ENCODE measurements around the gene ILKAP.
"Not testable (repeated sequence)": the region's sequence is repeated elsewhere in the genome, so short reads cannot be mapped to it uniquely, and the experiment has no call there.

ILKAP gene

DNA sequence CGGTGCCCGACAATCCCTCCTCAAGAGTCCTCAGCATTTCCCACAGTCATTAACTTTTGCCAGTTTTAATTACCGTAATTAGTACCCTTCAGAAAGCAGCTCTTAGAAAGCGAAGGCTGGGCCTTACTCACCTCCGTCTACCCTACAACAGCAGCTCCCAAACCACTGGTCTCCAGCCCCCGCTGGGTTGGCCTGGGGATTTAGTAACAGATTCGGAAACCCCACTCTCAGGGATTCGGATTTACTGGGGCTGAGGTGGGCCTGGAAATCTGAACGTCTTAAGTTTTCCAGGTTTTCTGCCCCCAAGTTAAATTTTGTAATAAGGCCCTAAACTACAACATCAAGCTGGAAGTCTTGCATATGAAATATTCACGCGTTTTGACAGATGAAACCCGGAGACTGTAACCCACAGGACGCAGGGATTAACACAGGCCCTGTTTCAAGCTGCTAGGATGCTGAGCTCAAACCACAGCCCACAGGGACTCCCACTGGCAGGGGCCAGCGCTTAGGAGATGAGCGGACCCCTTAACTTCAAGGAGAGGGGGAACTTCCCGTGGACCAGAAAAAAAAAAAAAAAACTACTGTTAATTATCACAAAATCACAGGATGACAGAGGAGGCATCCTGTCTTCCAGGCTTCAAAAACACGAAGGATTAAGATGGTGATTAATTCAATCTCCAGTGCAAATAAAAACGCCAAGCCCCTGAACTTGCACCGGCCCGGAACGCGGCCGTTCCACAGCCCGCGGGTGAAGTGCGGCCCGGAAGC lies 985 bp downstream of the ILKAP start:
- in situ Hi-C loops (cut with MboI; ENCODE audit: low sequenced_read_pairs): no loop called here

DNA sequence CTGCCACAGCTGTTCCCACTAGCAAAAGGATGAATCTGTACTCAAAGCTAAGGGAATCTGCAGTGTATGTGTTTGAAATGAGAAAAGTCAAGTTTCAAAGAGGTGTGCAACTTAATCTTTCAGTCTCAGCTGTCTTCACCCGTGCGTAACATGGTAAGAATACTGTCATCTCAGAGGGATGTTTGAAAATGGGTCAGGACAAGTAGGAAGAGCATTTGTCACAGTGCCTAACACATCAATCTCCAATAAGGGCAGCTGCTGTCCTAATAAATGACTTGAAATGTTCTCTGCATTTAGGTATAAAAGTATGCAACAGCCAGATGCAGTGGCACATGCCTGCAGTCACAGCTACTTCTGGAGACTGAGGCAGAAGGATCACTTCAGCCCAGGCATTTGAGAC lies 13.1 kb downstream of the ILKAP start:
- in situ Hi-C loops (cut with MboI; ENCODE audit: low sequenced_read_pairs): no loop called here

DNA sequence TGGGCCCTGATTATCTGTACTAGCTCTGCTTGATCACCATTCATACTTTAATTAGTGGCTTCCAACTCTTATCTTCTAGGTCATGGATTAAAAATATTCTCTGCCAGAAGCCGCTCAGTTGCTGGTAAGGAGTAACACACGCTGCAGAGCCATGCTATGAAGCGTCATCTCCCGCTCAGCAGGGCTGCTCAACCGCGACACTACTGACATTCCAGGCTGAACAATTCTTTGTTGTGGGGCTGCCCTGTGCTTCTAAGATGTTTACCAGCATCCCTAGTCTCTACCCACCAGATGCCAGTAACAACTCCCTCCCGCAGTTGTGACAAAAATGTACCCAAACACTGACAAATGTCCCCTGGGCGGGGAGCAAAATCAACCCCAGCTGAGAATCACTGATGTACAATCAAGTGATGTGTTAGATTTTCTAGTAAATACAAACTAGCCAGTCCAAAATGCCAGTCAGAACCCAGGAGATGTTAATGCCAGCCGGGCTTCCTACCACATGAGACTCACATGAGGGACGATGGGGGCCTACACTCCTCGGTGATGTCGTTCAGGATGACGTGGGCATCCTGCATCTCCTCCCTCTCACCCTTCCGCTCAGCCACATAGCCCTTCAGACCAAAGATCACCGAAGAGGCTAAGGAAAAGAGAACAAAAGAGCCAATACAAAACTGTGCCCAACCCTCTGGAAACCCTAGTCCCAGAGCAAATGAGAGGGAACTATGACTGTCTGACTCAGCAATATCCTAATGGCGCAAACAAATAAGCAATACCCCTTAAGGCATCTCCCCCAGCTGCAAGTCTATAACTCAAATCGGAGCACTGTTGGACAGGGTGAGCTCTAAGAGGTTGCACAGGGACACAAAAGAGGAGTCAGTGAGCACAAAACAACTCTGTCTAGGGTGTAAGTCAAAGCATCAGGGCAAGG lies 15.6 kb downstream of the ILKAP start:
- in situ Hi-C loops (cut with MboI; ENCODE audit: low sequenced_read_pairs): no loop called here

DNA sequence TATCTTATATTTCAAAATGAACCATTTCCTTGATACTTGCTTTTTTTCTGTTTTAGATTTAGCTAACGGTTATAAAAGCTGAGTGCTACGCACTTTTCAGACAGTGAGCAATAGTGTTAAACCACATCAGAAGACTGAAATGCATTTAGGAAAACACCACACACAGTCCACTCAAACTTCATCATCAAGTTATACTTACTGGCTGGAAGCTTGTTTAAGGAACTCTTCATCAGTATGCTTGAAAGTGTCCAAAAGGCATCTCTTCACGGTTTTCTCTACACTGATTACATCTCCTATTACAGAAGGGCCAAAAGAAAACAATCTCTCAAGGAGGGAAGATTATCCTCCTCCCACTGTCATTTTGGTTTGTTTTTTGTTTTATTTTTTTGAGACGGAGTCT lies 19.7 kb downstream of the ILKAP start:
- in situ Hi-C loops (cut with MboI; ENCODE audit: low sequenced_read_pairs): no loop called here

DNA sequence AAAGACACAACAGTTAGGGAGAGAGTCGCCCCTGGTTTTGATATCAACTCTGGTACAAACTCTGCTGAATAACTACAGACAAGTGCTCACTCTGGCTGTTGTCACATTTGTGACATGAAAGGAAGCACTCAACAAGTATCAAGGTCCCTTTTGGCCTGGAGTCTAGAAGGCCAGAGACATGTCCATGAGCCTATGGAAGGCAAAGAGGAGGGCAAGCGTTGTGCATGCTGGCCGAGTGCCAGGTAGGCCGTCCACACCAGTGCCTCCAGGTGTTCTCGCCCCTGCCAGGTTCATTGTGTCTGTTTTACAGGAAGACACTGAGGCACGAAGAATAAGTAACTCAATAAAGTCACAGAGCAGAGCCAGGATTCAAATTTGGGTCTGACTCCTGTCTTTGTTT lies 21.1 kb downstream of the ILKAP start:
- in situ Hi-C loops (cut with MboI; ENCODE audit: low sequenced_read_pairs): no loop called here

DNA sequence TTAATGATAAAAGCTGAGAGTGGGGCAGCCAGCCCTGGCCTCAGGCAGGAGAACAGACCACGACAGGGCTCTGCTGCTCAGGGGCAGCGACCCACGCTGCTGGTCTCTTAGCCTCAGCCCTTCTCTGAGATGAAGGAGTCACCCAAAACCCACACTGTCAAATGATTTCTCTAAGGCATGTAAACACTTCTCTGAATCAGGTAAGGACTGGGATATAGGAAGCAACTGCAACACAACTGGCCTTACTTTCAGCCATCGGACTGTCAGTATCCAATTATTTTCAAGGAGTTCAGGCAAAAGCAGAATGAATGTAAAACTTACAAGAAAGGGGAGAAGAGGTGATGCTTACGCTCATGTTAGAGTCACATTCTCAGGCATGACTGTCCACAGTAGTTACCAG lies 22.9 kb downstream of the ILKAP start:
- in situ Hi-C loops (cut with MboI; ENCODE audit: low sequenced_read_pairs): no loop called here

DNA sequence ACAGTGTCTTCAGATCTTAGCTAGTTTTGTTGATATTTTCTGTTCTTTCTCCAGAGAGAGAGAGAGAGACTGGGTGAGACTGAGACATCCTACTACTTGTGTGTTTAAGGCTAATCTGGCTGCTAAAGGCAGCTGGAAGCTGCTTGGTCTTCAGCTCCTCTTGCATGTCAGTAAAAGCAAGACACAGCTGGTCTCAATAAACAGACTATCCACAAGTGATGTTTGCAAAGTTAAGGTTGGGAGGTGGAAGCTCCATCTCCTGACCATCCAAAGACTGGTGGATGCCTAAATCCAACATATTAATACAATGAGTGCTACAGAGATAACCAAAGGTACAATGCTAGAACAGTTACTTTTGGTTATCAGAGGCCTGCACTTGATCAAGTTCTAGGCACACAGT lies 26.9 kb downstream of the ILKAP start:
- in situ Hi-C loops (cut with MboI; ENCODE audit: low sequenced_read_pairs): no loop called here

DNA sequence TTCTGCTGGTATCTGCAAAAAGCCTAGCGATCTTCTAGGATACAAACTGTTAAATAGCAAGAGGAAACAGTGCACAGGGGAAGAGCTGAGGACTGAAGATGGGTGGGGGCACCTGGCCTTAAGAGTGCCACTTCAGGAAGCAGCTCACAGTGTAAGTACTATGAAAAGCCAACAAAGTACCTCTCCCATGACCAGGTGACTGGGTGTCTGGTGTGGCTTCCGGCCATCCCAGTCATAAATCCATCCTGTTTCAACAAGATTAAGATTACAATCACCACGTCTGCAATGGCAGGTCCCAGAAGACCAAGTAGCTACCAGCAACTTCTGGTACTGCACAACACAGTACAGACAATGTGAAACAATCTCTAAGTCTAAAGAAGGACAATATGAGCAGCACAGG lies 28.8 kb downstream of the ILKAP start:
- in situ Hi-C loops (cut with MboI; ENCODE audit: low sequenced_read_pairs): no loop called here

DNA sequence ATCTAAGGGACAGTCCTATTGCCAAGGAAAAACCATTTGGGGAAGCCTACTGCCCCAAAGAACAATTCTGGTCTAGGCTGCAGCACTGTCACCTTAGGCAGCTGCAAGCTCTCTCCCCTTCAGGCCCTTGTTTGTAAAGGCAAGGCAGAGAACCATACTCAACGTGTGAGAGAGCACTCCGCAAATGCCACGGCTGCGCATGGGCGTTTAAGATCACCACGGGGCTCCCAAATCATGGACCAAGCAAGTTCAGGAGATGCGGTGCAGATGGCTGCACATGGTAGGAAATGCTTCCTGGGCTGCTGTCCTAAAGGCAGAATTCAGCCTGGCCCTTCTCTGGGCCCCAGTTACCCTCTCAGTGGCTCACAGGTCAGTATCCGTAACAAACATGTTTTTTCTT lies 29.2 kb downstream of the ILKAP start:
- in situ Hi-C loops (cut with MboI; ENCODE audit: low sequenced_read_pairs): no loop called here

DNA sequence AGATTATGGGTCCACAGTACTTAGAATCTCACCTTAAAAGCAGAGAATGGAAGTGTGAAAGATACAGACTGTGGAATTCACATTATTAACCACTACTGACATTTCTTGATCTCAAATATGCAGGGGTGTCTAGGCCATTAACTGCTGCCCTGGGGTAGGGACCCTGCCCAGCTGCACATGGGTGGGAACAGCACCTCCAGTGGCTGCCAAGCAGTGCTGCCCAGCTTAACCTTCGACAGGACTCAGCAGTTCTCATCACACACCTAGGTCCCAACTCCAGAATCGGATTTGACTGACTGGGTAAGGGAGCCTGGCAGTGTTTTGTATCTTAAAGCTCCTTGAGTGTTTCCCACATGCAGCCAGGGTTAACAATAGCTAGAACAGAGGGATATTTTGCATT lies 29.8 kb downstream of the ILKAP start:
- in situ Hi-C loops (cut with MboI; ENCODE audit: low sequenced_read_pairs): no loop called here

DNA sequence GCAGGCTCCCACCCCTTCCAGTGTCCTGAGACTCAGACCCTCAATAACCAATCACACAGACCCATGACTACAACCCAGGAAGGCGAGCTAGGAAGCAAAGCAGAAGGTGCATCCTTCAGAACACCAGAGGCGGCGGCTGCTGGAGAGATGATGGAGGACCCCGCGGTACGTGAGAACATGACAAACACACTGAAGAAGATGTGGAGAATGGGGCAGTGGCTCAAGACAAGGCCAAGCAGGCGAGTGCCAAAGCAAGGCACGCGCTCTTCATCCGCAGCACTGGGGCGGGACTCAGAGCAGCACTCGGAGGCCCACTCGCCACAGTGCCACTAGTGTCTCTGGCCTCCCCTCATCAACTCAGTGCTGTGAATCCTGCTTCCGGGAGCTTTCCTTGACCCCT lies 31.1 kb downstream of the ILKAP start:
- in situ Hi-C loops (cut with MboI; ENCODE audit: low sequenced_read_pairs): no loop called here

DNA sequence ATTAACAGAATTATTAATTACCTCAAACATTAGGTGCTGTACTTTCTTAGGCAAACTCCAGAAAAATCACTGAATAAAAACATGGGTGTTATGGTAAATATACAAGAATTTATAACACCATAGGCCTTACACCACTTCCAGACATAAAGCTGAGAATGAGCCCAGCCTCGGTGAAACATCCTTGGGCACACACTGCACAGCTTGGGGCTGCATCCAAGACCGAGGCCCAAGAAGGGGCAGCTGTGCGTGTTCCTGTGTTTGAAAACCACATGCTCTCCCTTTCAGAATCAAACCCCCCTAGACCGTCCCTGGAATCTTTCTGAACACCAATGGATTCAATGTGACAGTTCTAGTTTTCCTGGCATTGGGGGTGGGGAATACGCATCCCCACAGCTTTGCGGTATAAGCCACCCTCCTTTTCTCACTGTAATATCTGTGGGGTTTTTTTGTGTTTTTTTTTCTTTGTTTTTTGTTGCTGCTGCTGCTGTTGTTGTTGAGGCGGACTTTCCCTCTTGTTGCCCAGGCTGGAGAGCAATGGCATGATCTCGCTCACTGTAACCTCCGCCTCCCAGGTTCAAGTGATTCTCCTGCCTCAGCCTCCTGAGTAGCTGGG lies 31.8 kb downstream of the ILKAP start:
- in situ Hi-C loops (cut with MboI; ENCODE audit: low sequenced_read_pairs): no loop called here

DNA sequence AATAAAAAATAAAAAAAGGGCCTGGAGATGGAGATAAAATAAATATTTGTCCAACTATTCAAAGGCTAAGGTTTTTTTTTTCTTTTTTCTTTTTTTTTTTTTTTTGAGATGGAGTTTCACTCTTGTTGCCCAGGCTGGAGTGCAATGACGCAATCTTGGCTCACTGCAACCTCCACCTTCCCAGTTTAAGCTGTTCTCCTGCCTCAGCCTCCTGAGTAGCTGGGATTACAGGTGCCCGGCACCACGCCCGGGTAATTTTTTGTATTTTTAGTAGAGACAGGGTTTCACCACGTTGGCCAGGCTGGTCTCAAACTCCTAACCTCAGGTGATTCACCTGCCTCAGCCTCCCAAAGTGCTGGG lies 32.4 kb downstream of the ILKAP start:
- in situ Hi-C loops (cut with MboI; ENCODE audit: low sequenced_read_pairs): not testable (repeated sequence)

DNA sequence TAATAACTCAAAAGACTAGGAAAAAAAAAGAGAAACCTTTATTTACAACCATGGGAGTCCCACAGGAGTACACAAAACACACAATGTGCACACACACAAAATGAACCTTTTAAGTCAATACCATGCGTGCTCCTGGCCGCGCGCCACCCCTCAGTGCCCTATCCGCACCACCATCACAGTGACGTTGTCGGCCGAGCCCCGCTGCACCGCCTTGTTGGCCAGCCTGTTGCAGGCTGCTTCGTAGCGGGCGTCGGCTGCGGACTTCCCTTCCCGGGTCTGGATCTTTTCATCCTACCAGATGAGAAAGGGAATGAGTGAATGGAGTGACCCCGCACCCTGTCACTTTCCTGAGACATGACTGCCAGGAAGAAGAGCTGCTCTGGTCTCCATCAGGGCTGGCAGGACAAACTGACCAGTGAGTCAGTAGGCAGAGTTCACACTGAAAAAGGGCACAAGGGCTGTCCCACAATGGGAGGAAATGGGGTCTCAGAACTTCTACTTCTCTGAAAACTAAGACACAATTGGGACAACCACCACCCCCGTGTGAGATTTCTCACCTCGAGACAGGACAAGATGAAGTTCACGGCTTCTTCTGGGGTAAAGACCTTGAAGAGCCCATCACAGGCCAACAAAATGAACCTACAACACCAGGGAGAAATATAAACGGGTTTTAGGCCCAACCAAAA lies 33.0 kb downstream of the ILKAP start:
- in situ Hi-C loops (cut with MboI; ENCODE audit: low sequenced_read_pairs): no loop called here

DNA sequence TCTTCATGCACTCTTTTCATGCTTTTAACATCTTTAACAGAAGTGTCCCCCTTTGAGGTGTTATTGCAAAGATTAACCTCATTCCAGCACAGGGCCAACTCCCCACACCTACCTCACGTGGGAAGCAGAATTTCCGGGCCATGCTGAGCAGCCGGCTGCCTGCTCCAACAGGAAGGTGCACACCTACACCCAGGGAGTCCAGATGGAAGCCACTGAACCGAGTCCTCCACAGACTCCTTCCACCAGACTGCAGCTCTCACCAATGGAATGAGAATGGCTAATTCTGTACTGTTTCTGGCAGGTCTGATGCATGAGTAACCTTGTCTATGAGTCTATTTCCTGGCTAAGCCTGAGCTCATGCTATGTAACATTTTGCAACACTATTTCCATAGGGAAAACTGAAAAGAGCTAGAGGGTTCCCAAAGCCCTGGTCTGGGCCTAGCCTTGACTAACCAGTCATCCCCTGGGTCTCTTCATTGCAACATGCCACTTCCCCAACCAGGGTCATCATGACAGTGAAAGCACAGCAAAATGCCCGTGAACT lies 33.7 kb downstream of the ILKAP start:
- in situ Hi-C loops (cut with MboI; ENCODE audit: low sequenced_read_pairs): no loop called here

DNA sequence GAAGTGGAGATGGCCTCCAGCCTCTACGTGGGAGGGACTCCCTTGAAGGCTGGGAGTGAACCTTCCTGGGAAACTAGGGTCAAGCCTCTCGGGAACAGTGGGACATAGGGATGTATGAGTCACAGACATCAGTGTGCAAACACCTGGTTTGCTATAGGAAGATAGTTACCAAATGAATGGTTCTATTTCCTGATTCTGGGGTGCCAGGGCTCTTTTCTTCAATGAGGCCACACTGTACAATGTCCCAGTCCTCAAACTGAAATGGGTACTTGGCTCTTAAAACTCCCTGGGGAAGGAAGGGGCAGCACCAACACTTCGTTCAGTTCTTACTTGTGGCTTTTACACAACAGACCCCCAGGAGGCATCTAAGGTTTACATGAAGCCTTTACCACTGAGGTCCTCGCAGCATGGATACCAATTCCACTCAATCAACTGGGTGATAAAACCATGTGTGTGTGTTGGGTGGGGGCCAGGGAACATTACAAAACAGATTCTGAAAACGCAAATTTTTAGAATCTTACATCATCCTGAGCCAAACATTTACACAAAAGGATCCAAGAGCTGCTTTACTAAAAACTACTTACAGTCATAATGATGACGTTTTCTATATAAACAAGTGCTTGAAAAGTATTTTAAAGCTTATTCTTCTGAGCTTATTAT lies 34.3 kb downstream of the ILKAP start:
- in situ Hi-C loops (cut with MboI; ENCODE audit: low sequenced_read_pairs): no loop called here

DNA sequence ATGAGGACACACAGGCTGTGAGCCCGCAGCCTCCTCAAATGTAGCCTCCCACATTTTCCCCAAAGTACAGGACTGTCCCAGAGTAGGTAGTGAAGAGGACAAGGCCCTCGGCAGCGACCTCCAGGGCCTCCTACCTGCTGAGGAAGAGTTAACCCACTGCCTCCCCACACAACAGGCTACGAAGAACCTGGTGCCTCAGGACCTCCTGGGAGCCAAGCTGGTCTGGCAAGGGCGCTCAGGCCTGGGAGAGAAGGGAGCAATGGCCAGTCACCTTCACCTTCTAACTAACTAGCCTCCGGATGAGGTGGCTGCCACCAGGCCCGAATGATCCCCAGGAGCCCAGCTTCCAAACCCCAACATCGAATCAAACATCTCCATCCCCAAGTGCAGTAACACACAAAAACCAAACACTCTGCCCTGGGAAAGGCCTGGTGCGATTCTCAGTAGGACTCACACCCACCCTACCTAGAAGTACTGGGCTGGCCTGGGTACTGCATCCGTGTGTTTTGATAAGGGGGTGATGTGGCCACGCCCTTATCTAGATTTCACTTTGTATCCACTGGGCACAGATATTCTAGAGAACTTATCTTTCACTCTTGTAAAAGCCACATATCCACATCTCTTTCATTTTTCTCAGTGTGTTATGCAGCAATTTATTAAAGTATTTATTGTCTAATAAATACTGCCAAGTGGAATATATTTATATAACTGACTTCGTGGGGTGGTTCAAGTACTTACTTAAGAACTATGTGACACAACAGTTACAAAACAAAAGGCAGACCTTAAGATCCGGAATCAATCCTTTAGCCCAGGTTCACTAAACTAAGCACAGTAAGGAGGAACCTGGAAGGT lies 35.1 kb downstream of the ILKAP start:
- in situ Hi-C loops (cut with MboI; ENCODE audit: low sequenced_read_pairs): no loop called here

DNA sequence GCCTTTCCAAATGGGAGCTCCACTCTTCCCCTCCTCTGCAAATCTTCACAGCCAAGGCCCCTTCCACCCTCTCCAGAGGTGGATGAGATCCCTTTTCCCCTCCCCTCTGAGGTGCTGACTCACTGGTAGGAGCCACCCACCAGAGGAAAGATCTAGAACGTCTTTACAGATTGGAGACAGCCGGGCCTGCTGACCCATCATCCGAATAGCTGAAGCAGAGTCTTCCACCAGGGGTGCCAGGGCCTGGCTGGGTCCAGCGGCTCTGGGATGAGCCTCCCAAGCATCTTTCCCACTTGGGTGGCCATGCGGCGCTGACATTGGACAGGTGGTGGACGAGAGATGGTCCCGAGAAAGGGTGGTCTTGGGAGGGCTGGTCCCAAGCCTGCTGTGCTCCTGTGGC lies 35.7 kb downstream of the ILKAP start:
- in situ Hi-C loops (cut with MboI; ENCODE audit: low sequenced_read_pairs): no loop called here

DNA sequence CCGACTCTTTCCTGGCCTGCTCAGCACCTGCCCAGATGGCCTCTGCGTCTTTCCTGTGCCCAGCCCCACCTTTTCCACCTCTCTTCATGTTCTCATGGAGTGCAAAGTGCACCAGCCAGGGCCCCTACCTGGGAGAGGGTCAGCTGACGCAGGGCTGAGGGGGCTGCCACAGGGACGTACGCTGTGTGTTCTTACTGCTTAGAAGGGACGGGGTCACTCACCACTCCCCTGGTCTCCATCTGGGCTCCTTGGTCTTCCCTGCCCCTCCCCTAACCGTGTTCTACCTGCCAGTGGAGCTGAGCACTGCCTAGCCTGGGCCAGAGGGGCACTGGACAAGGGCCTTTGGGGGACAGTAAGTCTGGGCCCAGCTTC lies 36.2 kb downstream of the ILKAP start:
- in situ Hi-C loops (cut with MboI; ENCODE audit: low sequenced_read_pairs): no loop called here
